ENCODE measurements around the gene WDR89.
"Not testable (repeated sequence)": the region's sequence is repeated elsewhere in the genome, so short reads cannot be mapped to it uniquely, and the experiment has no call there.

The WDR89 gene

DNA sequence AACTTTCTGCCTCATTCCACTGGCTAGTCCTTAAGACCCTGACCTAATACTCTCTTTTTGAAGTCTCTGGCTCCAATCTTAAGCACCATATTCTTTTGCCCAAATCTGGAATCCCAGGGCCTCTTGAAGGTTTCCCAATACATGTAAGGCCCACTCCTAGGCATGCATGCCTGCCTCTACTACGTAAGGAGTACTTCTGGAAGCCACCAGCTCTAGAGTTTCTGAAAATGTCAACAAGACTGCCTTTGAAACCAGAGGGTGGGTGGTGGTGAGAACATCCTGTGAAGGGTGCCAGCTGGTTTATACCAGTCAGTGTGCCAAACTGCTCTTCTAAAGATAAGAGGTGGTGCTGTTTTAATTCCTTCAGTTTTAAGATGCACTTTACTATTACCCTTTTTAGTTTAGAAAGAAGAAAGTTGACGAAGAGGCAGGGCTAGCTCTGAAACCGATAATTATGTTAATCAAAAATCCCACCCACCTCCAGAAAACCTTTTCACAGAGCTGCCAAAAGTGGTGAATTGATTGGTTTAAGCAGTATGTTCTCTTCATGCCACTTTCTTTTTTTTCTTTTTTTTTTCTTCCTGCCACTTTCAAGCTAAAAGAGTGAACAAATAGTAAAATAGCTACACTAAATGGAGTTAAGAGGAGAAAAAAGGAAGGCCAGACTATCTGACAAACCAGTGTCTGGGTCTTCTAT is 8.7 kb upstream of the WDR89 start:
- DNase-seq, result peak; percentile 40

DNA sequence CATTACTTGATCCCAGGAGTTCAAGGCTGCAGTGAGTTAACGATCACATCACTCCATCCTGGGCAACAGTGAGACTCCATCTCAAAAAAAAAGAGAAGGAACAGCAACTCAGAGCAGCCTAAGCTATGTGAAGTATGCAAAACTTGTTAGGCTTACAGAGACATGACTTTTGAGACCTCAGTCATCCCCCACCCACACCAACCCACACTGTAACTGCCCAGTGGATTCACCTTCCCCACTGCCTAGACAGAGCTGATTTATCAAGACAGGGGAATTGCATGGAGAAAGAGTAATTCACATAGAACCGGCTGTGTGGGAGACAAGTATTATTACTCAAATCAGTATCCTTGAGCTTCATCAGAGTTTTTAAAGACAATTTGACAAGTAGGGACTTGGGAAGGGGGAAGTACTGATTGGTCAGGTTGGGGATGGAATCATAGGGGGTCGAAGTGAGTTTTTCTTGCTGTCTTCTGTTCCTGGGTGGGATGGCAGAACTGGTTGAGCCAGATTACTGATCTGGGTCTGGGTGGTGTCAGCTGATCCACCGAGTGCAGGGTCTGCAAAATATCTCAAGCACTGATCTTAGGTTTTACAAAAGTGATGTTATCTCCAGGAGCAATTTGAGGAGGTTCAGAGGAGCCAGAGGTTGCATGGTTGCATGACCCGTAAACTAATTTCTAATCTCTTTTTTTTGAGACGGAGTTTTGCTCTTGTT is 6.2 kb upstream of the WDR89 start:
- no peak for DNase-seq

DNA sequence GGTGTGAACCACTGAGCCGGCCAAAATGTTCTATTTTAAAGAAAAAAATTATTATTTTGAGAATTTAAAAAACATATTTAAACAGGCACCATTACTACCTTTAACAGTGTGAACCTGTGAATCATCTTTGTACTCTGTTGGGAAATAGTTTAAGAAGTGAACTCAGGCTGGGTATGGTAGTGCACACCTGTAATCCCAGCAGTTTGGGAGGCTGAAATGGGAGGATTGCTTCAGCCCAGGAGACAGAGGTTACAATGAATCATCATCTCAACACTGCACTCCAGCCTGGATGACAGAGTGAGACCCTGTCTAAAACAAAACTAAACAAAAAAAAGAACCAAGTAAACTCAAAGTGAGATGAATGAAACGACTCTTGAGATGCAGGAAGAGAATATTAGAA is 3.1 kb upstream of the WDR89 start:
- DNase-seq, result no peak

DNA sequence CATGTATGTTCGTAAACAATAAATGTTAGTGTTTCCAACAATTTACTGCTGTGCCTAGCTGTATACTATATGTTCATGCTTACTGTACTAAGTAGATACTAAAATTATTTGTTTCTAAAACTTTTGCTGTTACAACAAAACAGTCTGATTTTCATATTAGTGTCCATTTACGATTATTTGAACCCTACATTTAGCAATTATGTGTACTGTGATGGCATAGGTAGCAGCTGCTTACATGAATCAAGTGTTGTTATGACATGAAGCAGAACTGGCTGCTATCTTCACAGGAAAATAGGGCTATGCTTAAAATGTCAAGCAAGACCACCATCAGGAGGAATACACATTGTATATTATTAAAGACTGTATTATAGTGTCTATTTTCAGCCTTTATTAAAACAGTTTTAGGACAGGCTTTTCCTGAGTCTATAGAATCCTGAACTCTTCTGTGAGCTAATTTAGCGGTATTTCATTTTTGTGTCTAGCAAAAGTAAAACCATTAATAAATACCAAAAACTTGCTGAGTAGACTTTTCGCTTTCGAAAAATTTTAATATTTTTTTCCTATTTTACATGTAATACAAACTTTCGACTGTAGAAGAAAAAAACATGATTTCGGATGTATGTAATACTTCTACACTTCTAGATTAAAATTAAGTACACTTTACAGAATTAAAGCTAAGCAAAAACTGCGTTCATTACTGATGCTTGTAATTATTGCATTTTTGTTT is 1.1 kb upstream of the WDR89 start:
- no peak for DNase-seq

DNA sequence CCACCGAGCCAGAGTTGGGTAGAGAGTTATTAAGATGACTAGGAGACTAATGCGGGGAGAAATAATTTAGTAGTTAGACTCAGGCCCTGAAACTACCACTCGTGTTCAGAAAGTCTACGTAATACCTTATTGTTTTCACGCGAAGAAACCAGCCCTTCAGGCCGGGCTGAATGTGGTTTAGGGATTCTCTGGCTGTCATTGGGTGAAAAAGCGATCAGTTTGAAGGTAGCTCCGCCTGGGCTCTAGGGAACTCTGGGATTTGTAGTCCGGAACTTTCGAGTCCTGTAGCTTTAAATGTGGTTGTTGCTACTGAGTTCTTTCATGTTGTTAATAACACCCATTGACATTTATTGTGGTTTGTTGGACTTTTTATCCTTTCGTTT is 549 bp upstream of the WDR89 start:
- DNase-seq, result peak; percentile 77

DNA sequence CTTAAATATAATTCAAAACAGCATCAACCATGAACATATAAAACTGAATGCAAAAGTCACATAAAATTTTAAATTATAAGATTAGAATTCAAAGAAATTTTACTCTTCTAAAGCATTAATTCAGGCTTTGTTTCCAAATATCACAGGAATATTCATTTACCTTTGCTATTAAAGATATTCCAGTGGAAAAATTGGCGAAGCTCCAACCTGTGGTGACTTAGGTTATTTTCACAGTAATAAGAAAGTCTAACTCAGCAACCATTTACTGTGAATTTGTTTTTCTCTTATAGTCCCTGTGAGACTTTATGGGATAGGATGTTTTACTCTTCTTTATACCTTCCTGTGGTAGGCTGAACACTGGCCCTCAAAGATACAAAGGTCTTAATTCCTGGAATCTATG is 3.2 kb downstream of the WDR89 start:
- no peak for DNase-seq

DNA sequence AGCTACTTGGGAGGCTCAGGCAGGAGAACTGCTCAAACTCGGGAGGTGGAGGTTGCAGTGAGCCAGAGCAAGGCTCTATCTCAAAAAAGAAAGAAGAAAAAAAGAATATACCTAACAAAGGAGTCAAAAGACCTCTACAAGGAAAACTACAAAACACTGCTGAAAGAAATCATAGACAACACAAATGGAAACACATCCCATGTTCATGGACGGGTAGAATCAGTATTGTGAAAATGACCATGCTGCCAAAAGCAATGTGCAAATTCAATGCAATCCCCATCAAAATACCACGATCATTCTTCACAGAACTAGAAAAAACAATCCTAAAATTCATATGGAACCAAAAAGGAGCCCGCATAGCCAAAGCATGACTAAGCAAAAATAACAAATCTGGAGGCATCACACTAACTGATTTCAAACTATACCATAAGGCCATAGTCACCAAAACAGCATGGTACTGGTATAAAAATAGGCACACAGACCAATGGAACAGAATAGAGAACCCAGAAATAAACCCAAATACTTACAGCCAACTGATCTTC is 5.5 kb downstream of the WDR89 start:
- not testable (repeated sequence) for DNase-seq

DNA sequence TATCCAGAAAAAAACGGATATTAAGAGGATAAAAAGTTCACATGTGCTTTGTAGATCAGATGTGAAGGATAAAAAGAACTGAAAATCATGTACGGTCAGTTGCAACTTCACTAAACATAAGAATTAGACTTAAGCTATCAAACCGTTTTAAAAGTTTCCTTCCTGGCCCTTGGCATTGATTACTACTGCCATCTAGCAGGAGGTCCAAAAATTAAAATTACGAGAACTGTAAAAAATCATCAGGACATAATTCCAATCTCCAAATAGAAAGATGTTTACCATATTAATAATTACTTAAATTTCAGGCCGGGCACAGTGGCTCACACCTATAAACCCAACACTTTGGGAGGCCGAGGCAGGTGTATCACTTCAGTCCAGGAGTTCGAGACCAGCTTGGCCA is 7.9 kb downstream of the WDR89 start:
- no peak for DNase-seq

DNA sequence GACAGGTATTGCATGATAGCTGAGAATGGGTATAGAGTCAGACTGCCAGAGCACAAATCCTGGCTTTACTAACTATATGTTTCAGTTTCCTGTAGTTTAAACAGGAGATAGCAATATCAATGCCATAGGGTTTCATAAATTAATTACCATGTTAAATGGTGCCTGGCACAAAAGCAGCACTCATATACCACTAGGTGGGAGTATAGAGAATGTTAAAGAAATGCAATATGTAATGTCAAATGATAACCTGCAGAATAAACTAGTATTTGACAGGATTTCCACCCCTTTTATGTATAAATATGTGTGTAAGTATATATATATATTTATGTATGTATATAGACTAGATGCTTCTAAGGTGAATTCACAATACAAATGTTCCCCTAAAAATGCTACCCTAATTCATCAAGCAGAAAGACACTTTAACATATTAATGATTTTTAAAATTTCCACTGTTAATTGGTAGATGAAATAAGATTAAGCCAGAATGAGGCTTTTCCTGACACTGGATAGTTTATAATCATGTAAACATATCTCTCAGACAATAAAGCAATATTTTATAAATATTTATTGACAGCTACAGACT is 8.6 kb downstream of the WDR89 start:
- no peak for DNase-seq

DNA sequence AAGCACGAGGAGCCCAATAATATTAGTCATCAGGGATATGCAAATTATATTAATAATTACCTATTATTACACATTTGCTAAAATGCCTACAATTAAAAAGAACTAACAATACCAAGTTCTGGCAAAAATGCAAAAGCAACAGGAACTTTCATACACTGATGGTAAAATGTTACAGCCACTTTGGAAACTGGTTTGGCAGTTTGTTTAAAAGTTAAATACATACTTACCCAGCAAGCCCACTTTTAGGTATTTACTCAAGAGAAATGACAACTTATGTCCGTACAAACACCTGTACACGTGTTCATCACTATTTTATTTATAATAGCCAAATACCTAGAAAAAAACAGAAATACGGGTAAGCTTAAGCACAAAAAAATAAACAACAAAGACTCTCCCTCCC is 17.0 kb downstream of the WDR89 start:
- DNase-seq, result no peak

DNA sequence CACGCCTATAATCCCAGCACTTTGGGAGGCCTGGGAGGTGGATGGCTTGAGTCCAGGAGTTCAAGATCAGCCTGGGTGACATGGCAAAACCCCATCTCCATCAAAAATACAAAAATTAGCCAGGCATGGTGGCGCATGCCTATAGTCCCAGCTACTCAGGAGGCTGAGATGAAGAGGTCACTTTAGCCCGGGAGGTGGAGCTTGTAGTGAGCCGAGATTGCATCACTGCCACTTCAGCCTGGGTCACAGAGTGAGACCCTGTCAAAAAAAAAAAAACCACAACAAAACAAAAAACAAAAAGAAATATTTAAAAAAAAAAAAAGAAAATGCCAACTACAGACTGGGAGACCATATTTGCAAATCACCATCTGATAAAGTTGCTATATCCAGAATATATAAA is 17.5 kb downstream of the WDR89 start:
- no peak for DNase-seq

DNA sequence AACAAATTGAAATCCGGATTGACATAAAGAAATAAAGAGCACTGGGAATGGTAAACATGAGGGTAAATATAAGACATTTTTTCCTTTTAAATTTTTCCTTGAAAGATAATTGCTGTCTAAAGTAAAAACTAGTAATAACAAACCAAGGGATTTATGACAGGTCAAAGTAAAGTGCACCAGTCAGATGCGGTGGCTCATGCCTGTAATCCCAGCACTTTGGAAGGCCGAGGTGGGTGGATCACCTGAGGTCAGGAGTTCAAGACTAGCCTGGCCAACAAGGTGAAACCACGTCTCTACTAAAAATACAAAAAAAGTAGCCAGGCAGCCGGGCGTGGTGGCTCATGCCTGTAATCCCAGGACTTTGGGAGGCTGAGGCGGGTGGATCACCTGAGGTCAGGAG is 19.7 kb downstream of the WDR89 start:
- DNase-seq, result not testable (repeated sequence)

DNA sequence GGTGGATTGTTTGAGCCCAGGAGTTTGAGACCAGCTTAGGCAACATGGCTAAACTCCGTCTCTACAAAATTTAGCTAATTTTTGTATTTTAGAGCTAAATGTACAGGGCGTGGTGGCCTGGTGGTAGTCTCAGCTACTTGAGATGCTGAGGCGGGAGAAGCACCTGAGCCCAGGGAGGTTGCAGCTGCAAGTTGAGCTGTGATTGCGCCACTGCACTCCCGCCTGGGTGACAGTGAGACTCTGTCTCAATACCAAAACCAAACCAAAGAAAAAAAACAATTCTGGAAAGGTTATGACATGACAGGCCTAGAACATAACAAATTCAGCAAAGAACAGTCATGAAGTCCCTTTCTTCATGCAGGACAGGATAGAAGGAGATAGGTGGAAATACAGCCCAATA is 25.7 kb downstream of the WDR89 start:
- no peak for DNase-seq

DNA sequence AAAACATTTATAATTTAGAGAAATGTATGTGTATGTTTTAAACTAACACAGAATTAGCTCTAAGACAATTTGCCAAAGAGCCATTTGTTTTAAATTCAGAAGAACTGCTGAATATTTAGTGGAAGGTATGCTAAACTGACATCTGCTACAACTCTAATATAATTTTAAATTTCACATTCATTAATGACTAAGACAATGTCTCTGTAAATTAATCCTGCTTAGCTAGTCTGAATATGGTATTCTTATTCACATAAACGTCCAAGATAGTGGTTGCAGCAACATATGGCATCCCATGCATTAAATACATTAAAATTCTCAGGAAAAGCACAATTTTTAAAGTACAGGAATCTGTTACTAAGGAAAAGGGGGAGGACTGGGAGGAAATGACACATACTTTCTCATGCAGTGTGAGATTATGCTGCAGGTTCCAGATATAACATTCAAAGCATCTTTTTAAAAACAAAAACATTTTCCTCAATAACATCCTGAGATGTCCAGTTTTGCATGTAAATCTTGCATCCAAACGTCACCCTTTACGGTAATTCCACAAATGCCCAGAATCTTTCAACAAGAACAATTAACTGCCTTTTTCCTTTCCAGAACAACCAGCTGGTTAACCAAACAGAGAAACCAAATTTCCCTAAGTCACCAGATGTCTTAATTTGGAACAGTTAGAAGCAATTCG is 26.9 kb downstream of the WDR89 start:
- no peak for DNase-seq

DNA sequence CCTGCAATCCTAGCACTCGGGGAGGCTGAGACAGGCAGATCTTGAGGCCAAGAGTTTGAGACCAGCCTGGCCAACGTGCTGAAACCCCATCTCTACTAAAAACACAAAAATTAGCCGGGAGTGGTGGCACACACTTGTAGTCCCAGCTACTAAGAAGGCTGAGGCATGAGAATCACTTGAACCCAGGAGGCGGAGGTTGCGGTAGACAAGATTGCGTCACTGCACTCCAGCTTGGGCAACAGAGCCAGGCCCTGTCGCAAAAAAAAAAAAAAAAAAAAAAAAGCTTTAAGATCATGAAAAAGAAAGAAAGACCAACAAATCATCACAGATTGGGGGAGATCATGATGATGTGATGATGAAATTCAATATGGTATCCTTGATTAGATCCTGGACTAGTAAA is 30.6 kb downstream of the WDR89 start:
- no peak for DNase-seq

DNA sequence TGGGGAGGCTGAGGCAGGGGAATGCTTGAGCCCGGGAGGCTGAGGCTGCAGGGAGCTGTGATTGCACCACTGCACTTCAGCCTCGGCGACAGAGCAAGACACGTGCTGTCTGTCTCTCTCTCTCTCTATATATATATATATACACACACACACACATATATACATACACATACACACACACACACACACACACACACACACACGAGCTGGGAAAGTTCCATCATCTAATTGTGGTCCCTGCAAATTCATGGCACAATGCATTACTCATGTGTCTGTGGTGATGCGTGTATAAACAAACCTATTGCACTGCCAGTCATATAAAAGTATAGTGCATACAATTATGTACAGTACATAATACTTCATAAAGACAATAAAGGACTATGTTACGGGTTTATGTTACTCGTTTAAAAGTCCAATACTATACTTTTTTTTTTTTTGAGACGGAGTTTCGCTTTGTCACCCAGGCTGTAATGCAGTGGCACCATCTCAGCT is 36.6 kb downstream of the WDR89 start:
- DNase-seq, result no peak

DNA sequence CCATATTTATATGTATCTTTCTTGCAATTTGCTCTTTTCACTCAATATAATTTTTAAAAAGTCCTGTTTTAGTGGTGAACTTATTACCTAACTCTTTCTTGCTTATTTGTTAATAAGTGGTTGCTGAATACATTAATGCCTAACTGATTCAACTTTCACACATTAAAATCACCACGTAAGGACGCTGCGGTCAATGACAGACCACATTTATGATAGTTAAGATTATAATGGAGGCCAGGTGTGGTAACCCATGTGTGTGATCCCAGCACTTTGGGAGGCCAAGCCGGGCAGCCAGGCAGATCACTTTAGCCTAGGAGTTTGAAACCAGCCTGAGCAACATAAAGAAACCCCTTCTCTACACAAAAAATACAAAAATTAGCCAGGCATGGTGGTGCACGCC is 37.0 kb downstream of the WDR89 start:
- no peak for DNase-seq

DNA sequence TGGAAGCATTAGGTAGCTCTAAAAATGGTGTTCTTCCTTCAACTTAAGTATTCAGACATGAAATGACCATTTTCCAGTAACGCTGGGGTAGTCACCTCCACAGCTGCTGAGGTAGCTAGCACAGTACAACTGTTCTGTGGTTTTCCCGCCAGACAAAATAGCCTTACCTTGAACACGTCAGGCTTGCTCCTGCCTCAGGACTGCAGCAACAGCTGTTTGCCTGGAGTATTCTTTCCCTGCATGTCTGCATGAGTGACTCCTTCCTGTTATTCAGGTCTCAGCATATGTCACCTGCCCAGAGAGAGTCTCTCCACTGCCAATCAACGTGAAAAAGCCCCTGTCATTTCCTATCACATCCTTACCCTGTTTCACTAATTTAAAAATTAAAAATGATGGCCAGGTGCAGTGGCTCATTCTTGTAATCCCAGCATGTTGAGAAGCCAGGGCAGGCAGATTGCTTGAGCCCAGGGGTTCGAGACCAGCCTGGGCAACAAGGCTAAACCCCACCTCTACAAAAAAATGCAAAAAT is 37.9 kb downstream of the WDR89 start:
- DNase-seq, result no peak

DNA sequence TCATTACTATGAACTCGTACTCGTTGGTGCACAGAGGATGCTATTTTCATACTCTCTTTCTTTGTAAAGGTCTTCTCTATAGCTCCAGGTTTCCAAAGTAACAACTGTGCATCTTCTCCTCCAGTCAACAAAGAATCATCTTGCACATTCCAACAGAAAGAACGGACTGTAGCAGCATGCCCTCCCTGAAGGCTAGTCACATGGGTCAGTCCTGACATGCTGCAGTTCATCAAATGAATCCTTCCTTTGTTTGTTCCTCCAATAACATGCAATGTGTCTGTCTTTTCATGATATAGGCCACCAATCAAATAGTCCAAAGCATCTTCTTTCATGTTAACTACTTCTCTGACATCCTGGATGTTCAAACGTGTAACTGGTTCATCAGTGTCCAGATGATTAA is 42.9 kb downstream of the WDR89 start:
- no peak for DNase-seq

DNA sequence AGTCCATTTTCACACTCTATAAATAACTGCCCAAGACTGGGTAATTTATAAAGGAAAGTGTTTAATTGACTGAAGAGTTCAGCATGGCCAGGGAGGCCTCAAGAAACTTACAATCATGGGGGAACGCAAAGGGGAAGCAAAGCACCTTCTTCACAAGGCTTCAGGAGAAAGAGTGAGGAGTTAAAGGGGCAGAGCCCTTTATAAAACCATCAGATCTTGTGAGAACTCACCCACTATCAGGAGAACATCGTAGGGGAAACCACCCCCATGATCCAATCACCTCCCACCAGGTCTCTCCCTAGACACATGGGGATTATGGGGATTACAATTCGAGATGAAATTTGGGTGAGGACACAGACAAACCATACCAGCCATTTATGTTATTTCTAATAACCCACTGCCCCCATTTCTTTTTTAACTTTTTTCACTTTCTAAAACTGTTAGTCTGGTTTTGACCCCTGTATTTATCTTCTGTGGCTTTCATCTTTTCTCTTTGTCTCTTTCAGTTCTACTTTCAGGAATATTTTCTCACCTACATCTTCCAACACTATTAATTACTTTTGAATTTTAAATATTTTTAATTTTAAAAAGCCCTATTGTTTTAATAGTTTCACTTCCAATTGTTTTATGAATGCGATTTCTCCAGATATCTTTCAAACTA is 44.5 kb downstream of the WDR89 start:
- DNase-seq, result no peak

DNA sequence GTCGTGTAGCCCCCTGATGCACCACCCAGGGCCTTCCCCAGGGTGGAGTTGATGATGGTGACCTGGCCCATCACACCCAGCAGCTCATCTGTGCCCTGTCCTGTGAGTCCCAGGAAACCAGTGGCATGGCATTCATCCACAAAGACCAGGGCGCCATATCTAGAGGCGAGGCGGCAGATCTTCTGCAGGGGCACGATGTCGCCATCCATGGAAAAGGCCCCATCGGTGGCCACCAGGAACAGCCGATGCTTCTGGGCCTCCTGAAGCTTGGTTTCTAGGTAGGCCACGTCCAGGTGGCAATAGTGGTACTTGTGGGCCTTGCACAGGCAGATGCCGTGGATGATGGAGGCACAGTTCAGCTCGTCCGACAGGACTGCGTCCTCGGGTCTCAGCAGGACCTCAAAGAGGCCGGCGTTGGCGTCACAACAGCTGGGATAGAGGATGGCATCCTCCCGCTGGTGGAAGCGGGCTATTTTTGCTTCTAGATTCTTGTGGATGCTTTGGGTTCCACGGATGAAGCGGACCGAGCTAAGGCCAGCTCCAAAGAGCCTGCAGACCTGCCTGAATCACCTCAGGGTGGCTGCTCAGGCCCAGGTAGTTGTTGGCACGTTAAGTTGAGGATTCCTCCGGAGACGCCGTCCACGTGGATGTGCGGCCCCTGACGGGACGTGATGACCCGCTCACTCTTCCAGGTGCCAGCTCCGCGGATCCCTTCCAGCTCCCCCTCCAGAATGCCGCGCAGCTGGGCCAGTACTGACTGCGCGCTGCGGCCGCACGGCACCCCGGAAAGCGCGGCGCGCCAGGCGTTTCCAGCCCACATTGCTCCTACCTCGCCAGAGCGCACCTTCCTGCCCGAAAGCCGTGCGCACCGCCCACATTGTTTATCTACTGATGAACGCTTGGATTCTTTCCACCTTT is 47.0 kb downstream of the WDR89 start:
- DNase-seq, result no peak

All from activated naive CD4-positive, alpha-beta T cell treated with Interleukin-2 at 50 U/mL for 16 hours (primary cell).